Natural killer cell (primary cell): ENCODE results near the gene PSAP. TPM values are rescaled to one million over a fixed set of nuclear protein-coding genes. Genes with fewer than 3 reads are reported as not detected.
A peak's percentile ranks its signal among the peaks of the same experiment; 100 is the strongest.
"Not testable (repeated sequence)": the region's sequence is repeated elsewhere in the genome, so short reads cannot be mapped to it uniquely, and the experiment has no call there.

ENCODE experiments used
- ATAC-seq, 3 donors: fragments of 150-1000 bp in 2 of 3; fragments of 200-7000 bp in 1 of 3; cut with Tn5 transposase; 1 replicate in 1 of 3; 2 replicates in 2 of 3; pipeline ENCODE4 v1.10.0; 2021; ENCODE audit warnings: mild to moderate bottlenecking in 2 of 3, moderate library complexity in 2 of 3
- DNase-seq, 2 donors: peaks; one replicate each; pipeline versions ENCODE4 v3.0.0 to v3.0.0-alpha.2; 2013 to 2021; ENCODE audit warnings: mixed read lengths in 1 of 2
- H3K27ac ChIP-seq: one replicate; pipeline ENCODE4 v1.5.1; 2013; ENCODE audit warnings: mild to moderate bottlenecking, low read length
- H3K27me3 ChIP-seq: one replicate; pipeline ENCODE4 v1.6.1; 2013; ENCODE audit warnings: low read length; ENCODE audit not compliant: control insufficient read depth, insufficient read depth
- H3K36me3 ChIP-seq: one replicate; pipeline ENCODE4 v1.6.1; 2013; ENCODE audit warnings: low read length; ENCODE audit not compliant: control insufficient read depth, insufficient read depth
- H3K4me1 ChIP-seq: one replicate; pipeline ENCODE4 v1.6.1; 2013; ENCODE audit warnings: low read length; ENCODE audit not compliant: control insufficient read depth, insufficient read depth
- H3K4me3 ChIP-seq: one replicate; pipeline ENCODE4 v1.5.1; 2013; ENCODE audit warnings: low read length
- H3K9me3 ChIP-seq: one replicate; pipeline ENCODE4 v1.6.1; 2013; ENCODE audit warnings: low read length; ENCODE audit not compliant: control insufficient read depth, insufficient read depth
- H3K27ac Mint-ChIP-seq, 2 donors: one replicate each; pipeline ENCODE4 v1.8.0; 2022; ENCODE audit warnings: mild to moderate bottlenecking in 2 of 2, mixed read lengths in 2 of 2, moderate library complexity in 1 of 2
- H3K27me3 Mint-ChIP-seq, 2 donors: one replicate each; pipeline ENCODE4 v1.8.0; 2022; ENCODE audit warnings: low read depth in 2 of 2, mixed read lengths in 2 of 2
- H3K36me3 Mint-ChIP-seq: one replicate; pipeline ENCODE4 v1.8.0; 2022; ENCODE audit warnings: mixed read lengths
- H3K4me1 Mint-ChIP-seq, 2 donors: one replicate each; pipeline ENCODE4 v1.8.0; 2022; ENCODE audit warnings: mixed read lengths in 2 of 2
- H3K4me3 Mint-ChIP-seq: one replicate; pipeline ENCODE4 v1.8.0; 2022; ENCODE audit warnings: mild to moderate bottlenecking, moderate library complexity, mixed read lengths
- H3K9me3 Mint-ChIP-seq, 2 donors: one replicate each; pipeline ENCODE4 v1.8.0; 2022; ENCODE audit warnings: mixed read lengths in 2 of 2
- CTCF ChIP-seq: fragments of 200-600 bp; IDR thresholded peaks from one replicate; pipeline ENCODE4 v1.8.0; 2022; ENCODE audit warnings: antibody characterized with exemption
- WGBS: methylation state at CpG from one replicate; pipeline ENCODE4 v1.1.7; 2013; ENCODE audit warnings: missing lambda C conversion rate; ENCODE audit not compliant: insufficient coverage; 5-methylcytosine and 5-hydroxymethylcytosine counted together
- intact Hi-C: fragments of 100-400 bp; cut with micrococcal nuclease; formaldehyde crosslinking; loops from one replicate; pipeline ENCODE4 v1.14.2; 2022
- total RNA-seq, 4 donors: library from RNA; stranded (reverse); fragments of 120-200 nt in 1 of 4; gene quantifications; one replicate each; pipeline versions ENCODE4 v1.2.3 to v1.2.4, GENCODE V29; 2013 to 2022

Gene PSAP
- total RNA-seq, 3 donors from 2014 or later (not counting 1 experiment from before 2014, with no cell fraction given) = 324 to 488 (median 428) TPM

GRCh38 chr10:71852355-71852937, 1.4 kb upstream of the PSAP start:
- no peak for DNase-seq
- no peaks in the 10 kb centered on the region for H3K27me3 Mint-ChIP-seq
- H3K4me3 Mint-ChIP-seq = no peak overlapping the region
- peak overlapping the region in 1 of 2 donors; percentile 90 for H3K27ac Mint-ChIP-seq
- no peak for TF ChIP-seq CTCF
- intact Hi-C loops = no loop called here
- Histone ChIP-seq H3K27me3 (no peaks in the 10 kb centered on the region), H3K27ac (no peak overlapping the region), H3K4me1 (peaks cover 28% of the 10 kb centered on the region), H3K4me3 (no peak overlapping the region), H3K9me3 (no peaks in the 10 kb centered on the region), H3K36me3 (no peaks in the 10 kb centered on the region)
- peaks cover 38 to 39% of the 10 kb centered on the region in 2 donors for H3K4me1 Mint-ChIP-seq
- no peak for ATAC-seq
- H3K36me3 Mint-ChIP-seq = no peaks in the 10 kb centered on the region
- 56% methylated on average over 11 of the region's 11 CpGs for WGBS
- H3K9me3 Mint-ChIP-seq = no peaks in the 10 kb centered on the region

GRCh38 chr10:71851465-71852095, 529 bp upstream of the PSAP start:
- H3K9me3 ChIP-seq, ATAC-seq, H3K36me3 ChIP-seq, H3K27me3 Mint-ChIP-seq, H3K27me3 ChIP-seq, H3K9me3 Mint-ChIP-seq, DNase-seq, H3K36me3 Mint-ChIP-seq: not testable (repeated sequence)
- peak overlapping the region; percentile 90 to 91 for H3K27ac Mint-ChIP-seq
- Histone ChIP-seq H3K4me1 (peaks cover 28% of the 10 kb centered on the region), H3K4me3 (peak overlapping the region; percentile 89), H3K27ac (peak overlapping the region; percentile 6)
- 54% methylated on average over 19 of the region's 20 CpGs for WGBS
- H3K4me1 Mint-ChIP-seq = peaks cover 43 to 45% of the 10 kb centered on the region in 2 donors
- intact Hi-C loops = loop anchor here (2.0 kb wide), 1 partner anchor 79 kb away; the partner anchor contains the start of gene VSIR
- peak overlapping the region; percentile 97 for H3K4me3 Mint-ChIP-seq

- no peaks in the 10 kb centered on the region for H3K27me3 Mint-ChIP-seq
Measured at GRCh38 chr10:71850021-71850742, 869 bp downstream of the PSAP start.

More at GRCh38 chr10:71850021-71850742, 869 bp downstream of the PSAP start:
- Mint-ChIP-seq H3K36me3 (no peaks in the 10 kb centered on the region), H3K9me3 (no peaks in the 10 kb centered on the region), H3K27ac (peak overlapping the region; percentile 90 to 91), H3K4me1 (peaks cover 51 to 55% of the 10 kb centered on the region in 2 donors), H3K4me3 (peak overlapping the region; percentile 97)
- 3% methylated on average over 13 of the region's 13 CpGs for WGBS
- H3K4me3 ChIP-seq = peak overlapping the region; percentile 89
- no peaks in the 10 kb centered on the region for H3K9me3 ChIP-seq
- H3K4me1 ChIP-seq = peaks cover 36% of the 10 kb centered on the region
- H3K27me3 ChIP-seq = no peaks in the 10 kb centered on the region
- intact Hi-C loops = loop anchor here (2.0 kb wide), 1 partner anchor 77 kb away; the partner anchor contains the start of gene VSIR
- peak overlapping the region; percentile 70 for H3K27ac ChIP-seq
- no peak for TF ChIP-seq CTCF
- no peak for DNase-seq
- ATAC-seq = peak in 1 of 3 donors; percentile 11
- H3K36me3 ChIP-seq = no peaks in the 10 kb centered on the region
